Transverse colon (tissue), 4 donors: ENCODE results near the gene DHRSX. TPM values are rescaled to one million over a fixed set of nuclear protein-coding genes. Genes with fewer than 3 reads are reported as not detected.

ENCODE experiments used
- DNase-seq: peaks from one replicate; pipeline ENCODE4 v3.0.0-alpha.2; 2019
- H3K27ac ChIP-seq, 4 donors: fragments of 200-600 bp; sonication (generic); 2 replicates each; pipeline ENCODE4 v1.5.1; 2016 to 2018; ENCODE audit warnings: inconsistent platforms in 4 of 4
- H3K27me3 ChIP-seq: fragments of 200-600 bp; sonication (generic); 2 replicates; pipeline ENCODE4 v1.5.1; 2017; ENCODE audit warnings: inconsistent platforms
- H3K36me3 ChIP-seq, 4 donors: fragments of 200-600 bp; sonication (generic); 2 replicates each; pipeline ENCODE4 v1.5.1; 2017 to 2019; ENCODE audit warnings: inconsistent platforms in 4 of 4
- H3K4me1 ChIP-seq, 4 donors: fragments of 200-600 bp; sonication (generic); 2 replicates each; pipeline ENCODE4 v1.5.1; 2017 to 2020; ENCODE audit warnings: inconsistent platforms in 4 of 4
- H3K4me3 ChIP-seq, 4 donors: fragments of 200-600 bp; sonication (generic); 1 replicate in 1 of 4; 2 replicates in 3 of 4; pipeline versions ENCODE4 v1.5.1 to v1.6.1; 2017 to 2019; ENCODE audit warnings: inconsistent platforms in 4 of 4
- H3K9me3 ChIP-seq, 2 donors: fragments of 200-600 bp; sonication (generic); 2 replicates each; pipeline ENCODE4 v1.5.1; 2017 to 2019; ENCODE audit warnings: inconsistent platforms in 2 of 2
- CTCF ChIP-seq, 5 experiments: fragments of 200-600 bp in 3 of 5; fragments of 450-650 bp in 2 of 5; sonication (generic) in 3 of 5; IDR thresholded peaks; 1 replicate in 2 of 5; 2 replicates in 3 of 5; pipeline ENCODE4 v1.5.1; 2016 to 2017; ENCODE audit warnings: antibody characterized with exemption in 5 of 5, inconsistent platforms in 3 of 5, mild to moderate bottlenecking in 2 of 5, moderate library complexity in 1 of 5
- EP300 ChIP-seq: sonication (generic); formaldehyde crosslinking; IDR thresholded peaks from one replicate; pipeline ENCODE4 v1.6.1; 2017; ENCODE audit warnings: antibody characterized with exemption, low read depth
- POLR2A ChIP-seq: fragments of 450-650 bp; IDR thresholded peaks from one replicate; pipeline ENCODE4 v1.6.1; 2016; ENCODE audit warnings: antibody characterized with exemption, mild to moderate bottlenecking, moderate library complexity
- POLR2AphosphoS5 ChIP-seq, 3 donors: sonication (generic); formaldehyde crosslinking; IDR thresholded peaks; one replicate each; pipeline ENCODE4 v1.6.1; 2016; ENCODE audit warnings: antibody characterized with exemption in 3 of 3
- WGBS, 2 donors: methylation state at CpG; one replicate each; pipeline ENCODE4 v1.1.5; 2018; ENCODE audit warnings: low coverage in 1 of 2; 5-methylcytosine and 5-hydroxymethylcytosine counted together
- in situ Hi-C, 4 donors: fragments of 200-750 bp; cut with MboI; loops; one replicate each; pipeline versions ENCODE4 v1.15.0 to v1.15.1; 2017; ENCODE audit warnings: low sequenced_read_pairs in 3 of 4, low pct_ligation_motif_present in 1 of 4, low pct_unique_long_range_greater_than_20kb in 1 of 4
- intact Hi-C: fragments of 100-400 bp; cut with DNase I; formaldehyde crosslinking; loops from one replicate; pipeline ENCODE4 v1.15.1; 2023; ENCODE audit warnings: low total_unique reads
- total RNA-seq, 4 donors: library from RNA; depleted of rRNA; stranded (reverse); fragments of >200 nt; gene quantifications; one replicate each; pipeline ENCODE4 v1.1.0, GENCODE V29; 2016

DHRSX gene
- total RNA-seq, 4 donors from 2014 or later: 27.9 to 39.9 (median 33.9) TPM

DNA sequence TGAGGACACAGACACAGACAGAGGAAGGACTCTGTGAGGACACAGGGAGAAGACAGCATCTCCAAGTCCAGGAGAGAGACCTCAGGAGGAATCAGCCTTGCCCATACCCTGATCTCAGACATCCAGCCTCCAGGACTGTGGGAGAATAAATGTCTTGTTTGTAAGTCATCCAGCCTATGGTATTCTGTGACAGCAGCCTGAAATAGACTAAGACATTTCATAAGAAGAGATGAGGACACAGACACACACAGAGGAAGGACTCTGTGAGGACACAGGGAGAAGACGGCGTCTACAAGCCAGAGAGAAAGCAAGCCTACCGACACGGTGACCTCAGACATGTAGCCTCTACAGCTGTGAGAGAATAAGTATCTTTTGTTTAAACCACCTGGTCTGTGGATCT lies 112.1 kb downstream of the DHRSX start:
- H3K36me3 ChIP-seq: peaks cover 0 to 15% (median 5%) of the 10 kb centered on the region in 4 donors
- in situ Hi-C loops: no loop called here
- peaks cover 0 to 8% (median 5%) of the 10 kb centered on the region in 4 donors for H3K4me1 ChIP-seq
- intact Hi-C loops: no loop called here
- H3K9me3 ChIP-seq: peaks cover 0 to 6% of the 10 kb centered on the region in 2 donors
- no peak overlapping the region for H3K4me3 ChIP-seq
- no peak for DNase-seq
- TF ChIP-seq EP300 (no peak), POLR2AphosphoS5 (IDR thresholded peaks at IDR 0.05) (no peak), CTCF (IDR thresholded peaks at IDR 0.05) (no peak), POLR2A (no peak)
- no peak overlapping the region for H3K27ac ChIP-seq
- 97% methylated on average over 4 of the region's 4 CpGs; no CpG with 5 or more reads in 1 of the 2 donors for WGBS, 2 donors
- no peaks in the 10 kb centered on the region for H3K27me3 ChIP-seq

- in situ Hi-C loops (no loop called here), intact Hi-C loops (no loop called here)
- TF ChIP-seq EP300 (no peak), POLR2AphosphoS5 (IDR thresholded peaks at IDR 0.05) (no peak), CTCF (IDR thresholded peaks at IDR 0.05) (no peak), POLR2A (no peak)
- Histone ChIP-seq H3K27me3 (no peaks in the 10 kb centered on the region), H3K4me1 (peaks cover 0 to 8% (median 5%) of the 10 kb centered on the region in 4 donors), H3K9me3 (peaks cover 0 to 6% of the 10 kb centered on the region in 2 donors), H3K27ac (no peak overlapping the region), H3K4me3 (no peak overlapping the region), H3K36me3 (peaks cover 0 to 15% (median 5%) of the 10 kb centered on the region in 4 donors)
- DNase-seq: no peak
- WGBS, 2 donors: 65 to 70% methylated on average over 2 to 6 of the region's 6 CpGs
Observed at GRCh38 chrX:2387614-2388239, 113.0 kb downstream of the DHRSX start.

DNA sequence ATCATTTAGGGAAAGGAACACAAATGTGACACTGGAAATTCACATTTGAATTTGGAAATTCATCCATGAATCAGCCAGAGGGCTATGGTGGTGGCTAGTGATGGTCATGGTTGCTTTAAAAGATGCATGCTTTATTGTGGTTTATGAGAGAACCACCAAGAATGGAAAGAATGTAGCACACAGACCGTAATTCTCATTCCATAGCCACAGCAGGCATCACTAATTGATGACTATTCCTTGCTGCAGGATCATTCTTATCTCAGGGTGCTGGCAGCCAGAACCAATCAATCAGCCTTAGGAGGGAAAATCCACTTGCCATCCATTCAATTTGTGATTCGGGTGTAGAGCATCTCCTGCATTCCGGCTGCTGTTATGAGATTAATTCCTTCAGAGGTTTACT lies 115.6 kb downstream of the DHRSX start:
- no peak overlapping the region for H3K27ac ChIP-seq
- no peak for TF ChIP-seq CTCF (IDR thresholded peaks at IDR 0.05)
- no peak for TF ChIP-seq EP300
- TF ChIP-seq POLR2A: no peak
- TF ChIP-seq POLR2AphosphoS5 (IDR thresholded peaks at IDR 0.05): no peak
- peaks cover 0 to 8% (median 5%) of the 10 kb centered on the region in 4 donors for H3K4me1 ChIP-seq
- H3K36me3 ChIP-seq: no peaks in the 10 kb centered on the region
- H3K9me3 ChIP-seq: no peaks in the 10 kb centered on the region
- in situ Hi-C loops: no loop called here
- no peak overlapping the region for H3K4me3 ChIP-seq
- DNase-seq: no peak
- 98 to 100% methylated on average over 1 to 3 of the region's 3 CpGs for WGBS, 2 donors
- intact Hi-C loops: no loop called here
- no peaks in the 10 kb centered on the region for H3K27me3 ChIP-seq

GRCh38 chrX:2384486-2384885 lies 116.3 kb downstream of the DHRSX start:
- Histone ChIP-seq H3K9me3 (no peaks in the 10 kb centered on the region), H3K36me3 (no peaks in the 10 kb centered on the region), H3K4me1 (peaks cover 0 to 8% (median 5%) of the 10 kb centered on the region in 4 donors), H3K27me3 (no peaks in the 10 kb centered on the region), H3K4me3 (no peak overlapping the region), H3K27ac (peak overlapping the region; percentile 7 to 75 (median 46))
- in situ Hi-C loops (no loop called here), intact Hi-C loops (no loop called here)
- DNase-seq: no peak
- WGBS, 2 donors: 82 to 100% methylated on average over 1 to 4 of the region's 4 CpGs
- no peak for TF ChIP-seq EP300
- no peak for TF ChIP-seq POLR2A
- TF ChIP-seq CTCF (IDR thresholded peaks at IDR 0.05): no peak
- no peak for TF ChIP-seq POLR2AphosphoS5 (IDR thresholded peaks at IDR 0.05)
